HG02798 (cell line): Measurements from ENCODE around the gene TBC1D22A.
"Not testable (repeated sequence)": the region's sequence is repeated elsewhere in the genome, so short reads cannot be mapped to it uniquely, and the experiment has no call there.

Experiments used
- ATAC-seq: cut with Tn5 transposase; IDR thresholded peaks from one replicate; pipeline ENCODE4 v1.9.1; 2021; ENCODE audit warnings: mild to moderate bottlenecking; ENCODE audit not compliant: unreplicated experiment, poor library complexity

Gene TBC1D22A, protein sequence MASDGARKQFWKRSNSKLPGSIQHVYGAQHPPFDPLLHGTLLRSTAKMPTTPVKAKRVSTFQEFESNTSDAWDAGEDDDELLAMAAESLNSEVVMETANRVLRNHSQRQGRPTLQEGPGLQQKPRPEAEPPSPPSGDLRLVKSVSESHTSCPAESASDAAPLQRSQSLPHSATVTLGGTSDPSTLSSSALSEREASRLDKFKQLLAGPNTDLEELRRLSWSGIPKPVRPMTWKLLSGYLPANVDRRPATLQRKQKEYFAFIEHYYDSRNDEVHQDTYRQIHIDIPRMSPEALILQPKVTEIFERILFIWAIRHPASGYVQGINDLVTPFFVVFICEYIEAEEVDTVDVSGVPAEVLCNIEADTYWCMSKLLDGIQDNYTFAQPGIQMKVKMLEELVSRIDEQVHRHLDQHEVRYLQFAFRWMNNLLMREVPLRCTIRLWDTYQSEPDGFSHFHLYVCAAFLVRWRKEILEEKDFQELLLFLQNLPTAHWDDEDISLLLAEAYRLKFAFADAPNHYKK

DNA sequence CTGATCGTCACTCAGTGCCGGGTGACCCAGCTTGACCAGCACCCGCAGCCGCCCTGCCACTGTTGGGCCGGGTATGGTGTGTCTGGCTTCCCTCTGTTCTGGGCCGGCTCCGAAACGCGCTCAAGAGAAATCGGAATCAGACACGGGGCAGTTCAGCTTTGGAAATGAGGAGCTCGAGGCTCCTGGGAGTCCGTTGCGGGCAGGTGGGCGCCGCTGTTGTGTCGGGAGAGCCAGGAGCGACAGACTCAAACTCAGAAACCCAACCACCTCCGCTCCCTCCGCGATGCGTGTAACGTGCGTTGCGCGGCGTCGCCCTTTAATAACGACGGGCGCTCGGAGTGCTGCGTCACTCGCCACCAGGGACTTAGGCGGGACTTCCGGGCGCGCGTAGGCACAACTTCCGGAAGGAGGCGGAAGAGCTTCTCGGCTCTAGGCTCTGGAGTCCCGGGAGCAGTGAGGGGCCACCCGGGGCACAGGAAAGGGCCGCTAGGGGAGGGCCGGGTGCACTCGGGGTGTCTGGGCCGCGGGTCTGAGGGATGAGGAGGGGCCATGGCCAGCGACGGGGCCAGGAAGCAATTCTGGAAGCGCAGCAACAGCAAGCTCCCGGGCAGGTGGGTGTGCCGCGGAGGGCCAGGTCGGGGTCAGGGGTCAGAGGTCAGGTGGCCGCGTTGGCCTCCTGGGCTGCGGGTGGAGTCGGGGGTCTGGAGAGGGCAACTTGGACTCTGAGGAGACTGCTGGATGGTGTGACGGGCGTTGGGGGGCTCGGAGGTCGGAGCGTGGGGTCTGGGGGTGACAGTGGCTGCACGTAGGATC is at the start of gene TBC1D22A:
TSS of gene TBC1D22A (plus strand) at position 413 of the 813 bp plus-strand sequence. CDS start at position 550, 137 bp downstream.
- peak; percentile 80 for ATAC-seq

DNA sequence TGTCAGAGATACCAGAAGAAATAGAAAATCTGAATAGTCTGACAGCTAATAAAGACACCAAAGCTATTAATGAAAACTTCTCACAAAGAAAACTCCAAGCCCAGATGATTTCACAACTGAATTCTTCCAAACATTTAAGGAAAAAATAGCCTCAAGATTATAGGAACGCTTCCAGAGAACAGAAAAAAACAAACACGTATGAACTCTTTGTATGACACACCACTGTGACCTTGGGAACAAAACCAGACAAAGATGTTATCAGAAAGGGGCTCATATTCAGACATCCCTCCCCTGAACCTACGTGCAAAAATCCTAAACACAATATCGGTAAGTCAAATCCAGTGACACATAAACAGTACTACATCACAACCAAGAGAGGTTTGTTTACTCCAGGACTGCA is 47.9 kb upstream of the TBC1D22A start:
- ATAC-seq, result no peak

DNA sequence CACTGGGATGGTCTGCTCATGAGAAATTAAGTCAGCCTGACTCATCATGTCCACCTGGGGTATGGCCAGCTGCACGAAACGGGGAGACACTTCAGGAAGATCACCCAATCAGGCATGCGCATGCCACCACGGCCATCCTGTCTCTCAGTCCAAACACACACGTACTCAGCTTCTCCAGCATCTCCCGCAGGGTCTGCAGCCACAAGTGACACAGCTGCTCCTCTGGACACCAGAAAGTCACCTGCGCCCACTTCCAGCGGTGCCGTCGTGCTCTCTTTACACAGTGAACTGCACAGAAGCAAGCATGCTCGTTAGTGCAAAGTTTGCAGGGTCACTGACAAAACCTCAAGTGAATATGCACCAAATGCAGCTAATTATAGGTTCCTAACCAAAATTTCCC is 42.5 kb upstream of the TBC1D22A start:
- no peak for ATAC-seq

DNA sequence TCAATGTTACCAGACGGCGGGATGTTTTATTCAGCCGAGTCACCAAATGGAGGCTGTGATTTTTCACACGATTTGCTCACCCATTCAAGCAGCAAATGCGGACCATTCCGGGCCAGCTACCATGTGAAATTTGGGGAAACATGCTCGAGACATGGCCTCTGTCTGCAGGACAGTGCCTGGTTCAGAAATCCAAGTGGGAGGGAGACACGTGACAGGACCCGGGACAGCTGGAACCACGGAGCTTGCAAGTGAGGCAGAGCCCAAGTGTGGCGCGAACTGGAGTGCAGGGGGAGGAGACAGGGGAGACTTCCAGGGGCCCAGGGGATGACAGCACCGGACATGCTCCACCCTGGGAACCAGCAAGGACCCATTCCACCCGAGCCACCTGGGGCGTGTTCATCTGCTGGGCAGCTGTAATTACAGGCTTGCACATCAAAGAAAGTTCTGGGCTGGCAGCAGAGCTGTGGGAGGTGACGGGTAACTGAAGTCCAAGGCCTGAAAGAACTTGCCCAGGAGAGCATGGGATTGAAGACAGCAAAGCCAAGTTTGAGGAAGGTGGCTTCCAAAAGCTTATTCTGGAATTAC is 40.9 kb upstream of the TBC1D22A start:
- no peak for ATAC-seq

DNA sequence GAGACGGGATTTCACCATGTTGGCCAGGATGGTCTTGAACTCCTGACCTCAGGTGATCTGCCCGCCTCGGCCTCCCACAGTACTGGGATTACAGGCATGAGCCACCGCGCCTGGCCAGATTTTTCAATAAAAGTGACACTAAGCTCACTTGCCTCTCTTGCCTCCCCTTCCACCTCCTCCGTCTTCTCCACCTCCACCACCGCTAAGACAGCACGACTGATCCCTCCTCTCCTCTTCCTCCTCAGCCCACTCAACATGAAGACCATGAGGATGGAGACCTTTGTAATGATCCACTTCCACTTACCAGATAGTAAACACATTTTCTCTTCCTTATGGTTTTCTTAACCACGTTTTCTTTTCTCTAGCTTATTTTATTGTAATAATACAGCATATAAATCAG is 38.6 kb upstream of the TBC1D22A start:
- no peak for ATAC-seq

DNA sequence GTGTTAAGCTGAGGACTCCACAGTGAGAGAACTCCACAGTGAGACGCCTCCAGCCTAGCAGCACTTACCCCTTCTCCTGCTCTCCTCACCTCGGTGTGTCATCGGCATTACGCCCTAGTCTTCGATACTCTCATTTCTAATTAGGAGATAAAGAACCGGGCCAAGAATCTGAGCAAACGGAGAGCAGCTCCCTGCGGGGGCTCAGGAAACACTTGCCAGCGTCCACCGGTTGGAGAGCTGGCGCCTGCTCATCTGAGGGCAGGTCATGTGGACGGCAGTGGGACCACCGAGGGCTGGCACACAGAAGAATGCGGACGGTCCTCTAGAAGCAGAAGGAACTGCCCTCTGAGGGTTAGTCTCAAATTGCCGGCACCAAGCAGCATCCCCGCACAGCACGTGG is 37.4 kb upstream of the TBC1D22A start:
- ATAC-seq, result no peak

DNA sequence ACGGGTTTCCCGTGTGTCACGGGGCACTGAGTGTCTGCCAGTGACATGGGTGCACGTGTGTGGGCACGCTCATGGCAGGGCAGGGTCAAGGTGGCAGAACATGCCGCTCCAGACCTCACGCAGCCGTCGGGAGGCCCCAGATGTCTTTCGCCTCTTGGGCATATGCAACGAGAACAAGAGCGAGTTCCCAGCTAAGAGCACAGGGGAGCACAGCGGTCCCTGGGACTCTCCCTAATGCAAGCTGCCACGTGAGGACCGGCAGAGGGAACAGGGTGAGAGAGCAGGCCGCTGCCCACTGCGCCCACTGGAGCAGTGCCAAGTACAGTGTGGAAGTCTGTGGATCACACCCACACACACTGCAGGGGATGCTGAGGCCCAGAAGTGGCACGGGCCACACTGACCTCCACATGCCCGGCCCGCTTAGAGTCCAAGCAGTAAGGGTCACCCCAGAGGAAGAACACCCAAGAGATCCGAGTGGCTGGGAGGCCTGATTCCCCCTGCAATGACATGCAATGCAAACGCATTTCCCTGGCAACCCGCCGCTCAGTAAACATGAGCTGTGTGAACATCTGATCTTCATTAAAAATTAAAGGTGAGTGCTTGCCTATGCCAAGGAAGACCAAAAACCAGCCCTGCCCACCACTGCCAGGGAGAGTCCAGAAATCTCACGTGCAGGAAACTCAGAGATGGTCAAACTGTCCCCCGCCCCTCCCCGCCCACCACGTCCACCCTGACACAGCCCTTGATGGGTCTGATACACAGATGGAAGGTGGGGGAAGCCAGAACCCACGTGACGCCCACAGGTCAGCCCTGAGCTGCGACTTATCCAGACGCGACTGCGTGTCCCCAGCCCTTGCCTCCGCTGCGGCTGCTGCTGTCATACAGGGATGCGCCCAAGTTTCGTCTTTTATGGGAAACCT is 36.1 kb upstream of the TBC1D22A start:
- no peak for ATAC-seq

DNA sequence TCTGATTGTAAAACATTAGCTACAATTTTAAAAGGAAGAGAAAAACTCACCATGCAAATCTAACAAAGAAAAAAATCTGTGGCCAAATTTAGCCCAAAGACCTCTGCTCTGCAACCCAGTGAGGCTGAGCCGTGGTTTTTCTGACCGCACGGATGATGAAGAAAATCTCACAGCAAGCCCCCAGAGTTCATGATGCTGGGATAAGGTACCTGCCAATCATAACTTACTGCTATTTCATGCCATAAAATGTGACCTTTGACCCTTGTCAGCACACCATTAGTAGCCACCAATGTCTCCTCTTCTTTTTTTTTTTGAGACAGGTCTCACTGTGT is 35.5 kb upstream of the TBC1D22A start:
- no peak for ATAC-seq

DNA sequence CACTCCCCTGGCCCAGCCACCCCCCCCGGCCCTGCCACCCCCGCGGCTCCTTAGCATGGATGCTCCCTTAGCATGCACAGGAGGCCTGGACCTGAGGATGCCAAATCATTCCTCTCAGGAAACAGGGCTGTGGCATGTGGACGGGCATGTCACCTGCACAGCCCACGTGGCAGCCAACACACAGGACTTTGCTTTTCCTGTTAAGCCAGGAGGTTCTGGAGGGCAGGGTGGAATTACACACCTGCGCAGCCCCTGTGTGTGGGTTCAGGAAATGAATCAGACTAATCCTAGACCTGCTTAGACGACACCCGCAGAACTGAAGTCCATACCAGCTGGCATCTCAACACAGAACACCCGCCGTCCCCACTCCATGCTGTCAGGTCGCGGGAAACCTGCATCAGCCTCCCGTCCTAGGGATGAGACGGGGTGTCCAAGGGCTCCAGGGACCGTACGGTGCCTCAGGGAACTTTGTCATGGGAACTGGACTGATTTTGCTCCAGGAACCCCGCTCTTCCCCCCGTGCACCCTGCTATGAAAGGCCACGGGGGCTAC is 34.6 kb upstream of the TBC1D22A start:
- no peak for ATAC-seq

DNA sequence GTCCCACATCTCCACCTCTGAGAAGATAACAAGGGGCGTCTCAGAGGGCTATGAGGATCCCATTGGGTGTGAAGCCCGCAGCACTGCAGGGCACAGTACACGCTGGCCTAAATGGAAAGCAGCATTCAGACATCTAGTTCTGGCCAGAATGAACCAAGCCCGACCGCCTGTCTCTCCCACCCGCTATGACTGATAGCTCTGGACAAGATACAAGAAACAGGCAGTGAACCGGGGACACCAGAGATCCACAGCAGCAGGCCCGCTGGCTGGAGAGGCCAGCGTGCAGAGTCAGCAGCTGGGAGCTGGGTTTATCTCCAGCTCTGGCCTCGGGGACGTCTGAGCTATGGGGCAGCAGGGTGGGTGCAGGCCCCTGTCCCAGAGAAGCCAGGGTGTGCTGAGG is 34.0 kb upstream of the TBC1D22A start:
- ATAC-seq, result no peak

DNA sequence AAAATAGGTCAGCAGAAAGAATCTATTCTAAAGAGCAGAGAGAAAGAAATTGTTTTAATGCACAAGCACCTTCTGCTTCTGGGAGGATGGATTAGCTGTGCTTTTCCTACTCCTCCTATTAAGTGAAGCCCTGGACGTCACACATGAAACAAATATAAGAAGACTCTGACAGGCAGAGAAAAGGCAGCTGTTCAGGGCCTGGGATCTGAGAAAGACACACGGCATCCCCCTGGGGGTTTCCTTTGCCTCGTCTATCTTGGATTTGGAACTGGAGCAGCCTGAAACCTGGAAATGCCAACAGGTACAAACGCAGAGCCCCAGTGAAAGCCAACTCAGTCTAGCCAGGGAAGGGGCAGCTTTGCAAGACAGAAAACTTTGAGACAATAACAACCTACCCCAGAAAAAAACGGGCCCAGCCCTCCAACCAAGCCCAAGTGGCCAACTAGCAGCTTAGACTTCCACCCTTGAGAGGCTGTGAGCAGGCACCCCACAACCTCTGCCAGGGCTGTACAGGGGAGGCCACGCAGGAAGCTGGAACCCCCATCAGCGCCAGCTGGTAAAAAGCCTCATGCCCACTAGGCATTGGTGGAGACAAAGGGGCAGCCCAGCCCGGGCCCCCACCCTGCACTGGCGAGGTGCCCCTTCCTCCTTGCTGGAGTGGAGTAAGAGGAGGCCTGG is 31.7 kb upstream of the TBC1D22A start:
- no peak for ATAC-seq

DNA sequence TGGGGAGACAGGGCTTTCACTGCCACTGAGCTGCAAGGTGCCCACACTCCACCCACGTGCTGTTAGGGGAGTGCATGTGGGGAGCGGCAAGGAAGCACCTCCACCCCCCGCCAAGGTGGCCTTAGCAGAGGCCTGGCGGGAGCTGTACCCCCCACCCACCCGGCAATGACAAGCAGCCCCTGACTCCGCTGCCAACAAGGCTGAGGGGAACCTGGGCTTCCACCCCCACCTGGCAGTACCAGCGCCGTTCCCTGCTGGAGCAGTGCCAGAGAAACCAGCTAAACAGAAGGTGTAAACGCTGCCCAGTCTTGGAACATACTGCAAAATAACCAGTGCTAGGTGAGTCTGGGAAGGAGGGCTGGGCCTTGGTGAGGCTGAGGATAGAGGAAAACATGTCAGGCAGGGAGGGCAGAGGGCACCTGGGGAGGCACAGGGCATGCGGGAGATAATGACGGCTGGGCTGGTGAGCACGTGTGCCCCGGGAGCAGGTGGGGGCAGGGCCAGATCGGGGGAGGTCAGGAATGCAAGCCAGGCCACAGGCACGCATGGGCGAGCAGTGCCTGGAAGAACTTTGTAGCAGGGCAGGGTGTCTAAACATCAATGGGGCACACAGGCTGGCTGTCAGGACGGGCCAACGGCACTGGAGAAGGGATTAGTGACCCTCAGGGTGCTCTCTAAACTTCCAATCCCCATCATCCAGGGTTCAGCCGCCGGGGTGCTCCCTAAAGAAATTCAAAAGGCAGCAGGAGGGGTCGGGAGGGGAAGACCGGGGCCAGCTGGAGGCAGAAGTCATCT is 31.0 kb upstream of the TBC1D22A start:
- ATAC-seq, result no peak

DNA sequence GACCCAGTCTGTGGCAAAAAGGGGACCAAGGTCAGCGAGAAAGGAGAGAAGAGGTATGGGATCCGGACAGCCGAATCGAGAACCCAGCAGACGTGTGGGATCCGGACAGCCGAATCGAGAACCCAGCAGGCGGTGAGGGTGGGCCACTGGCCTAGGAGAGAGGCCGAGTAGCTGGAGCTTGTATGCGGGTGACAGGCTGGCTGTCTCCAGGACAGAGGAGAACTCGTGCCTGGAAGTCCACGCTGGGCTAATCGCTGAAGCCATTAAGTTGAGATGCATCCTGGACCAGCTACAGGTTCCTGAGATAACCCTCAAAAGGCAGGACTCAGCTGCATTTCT is 30.4 kb upstream of the TBC1D22A start:
- no peak for ATAC-seq

DNA sequence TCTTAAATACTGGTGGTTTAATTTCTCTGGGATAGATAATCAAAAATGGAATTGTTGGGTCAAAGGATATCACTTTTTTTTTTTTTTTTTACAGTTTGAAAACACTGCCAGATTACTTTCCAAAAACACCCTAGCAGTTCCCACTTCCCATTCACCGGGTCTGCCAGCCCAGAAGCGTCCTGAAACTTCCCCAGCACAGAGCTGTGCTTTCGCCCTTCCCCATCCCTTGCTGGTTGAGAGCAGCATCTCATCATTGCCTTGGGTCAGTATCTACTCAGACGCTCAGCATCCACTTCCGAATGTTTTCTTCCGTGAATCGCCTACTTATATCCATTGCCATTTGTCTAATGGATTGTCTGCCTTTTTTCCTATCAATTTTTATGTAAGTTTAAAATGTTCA is 29.9 kb upstream of the TBC1D22A start:
- ATAC-seq, result no peak

DNA sequence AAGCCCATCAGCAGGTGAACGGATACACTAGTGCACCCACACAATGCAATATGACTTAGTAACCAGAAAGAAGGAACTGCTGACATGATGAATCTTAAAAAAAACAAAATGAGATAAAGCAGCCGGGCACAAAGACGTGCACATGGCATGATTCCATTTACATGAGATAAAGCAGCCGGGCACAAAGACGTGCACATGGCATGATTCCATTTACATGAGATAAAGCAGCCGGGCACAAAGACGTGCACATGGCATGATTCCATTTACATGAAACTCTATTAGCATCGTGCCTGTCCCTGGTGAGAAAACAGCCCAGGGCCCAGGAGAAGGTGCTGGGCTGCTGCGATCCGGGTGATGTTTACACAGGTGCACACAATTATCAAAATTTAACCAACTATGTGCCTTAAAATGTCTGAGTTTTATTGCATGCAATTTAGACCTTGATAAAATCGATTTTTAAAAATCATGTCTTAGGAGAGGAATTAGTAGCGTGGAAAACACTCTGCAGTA is 28.2 kb upstream of the TBC1D22A start:
- ATAC-seq, result not testable (repeated sequence)

DNA sequence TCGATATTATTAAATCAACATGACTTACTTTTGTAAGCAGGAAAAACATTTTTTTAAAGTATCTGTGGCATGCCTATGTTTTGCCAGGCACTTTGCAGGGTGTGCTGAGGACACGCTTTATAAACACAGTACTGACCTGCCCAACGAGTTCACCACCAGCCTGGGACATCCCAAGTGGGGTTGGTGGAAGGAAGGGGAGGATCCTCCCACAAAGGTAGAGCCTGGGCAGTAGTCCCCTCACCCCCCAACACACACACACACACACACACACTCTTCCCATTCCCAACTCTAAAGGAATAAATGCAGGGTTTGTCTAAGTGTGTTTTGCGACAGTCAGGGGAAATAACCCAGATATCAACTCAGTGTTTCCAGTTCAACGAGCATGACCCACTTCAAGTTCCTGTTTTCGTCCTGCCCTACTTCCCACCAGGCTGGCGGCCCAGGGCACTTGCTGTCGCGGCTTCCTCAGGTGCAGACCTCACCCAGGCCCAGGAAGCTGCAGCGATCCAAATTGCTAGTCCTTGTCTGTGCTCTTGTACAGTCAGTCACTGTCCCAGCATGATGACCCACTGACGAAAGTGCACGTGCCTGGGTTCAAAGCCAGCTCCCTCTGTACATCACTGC is 27.5 kb upstream of the TBC1D22A start:
- ATAC-seq, result no peak

DNA sequence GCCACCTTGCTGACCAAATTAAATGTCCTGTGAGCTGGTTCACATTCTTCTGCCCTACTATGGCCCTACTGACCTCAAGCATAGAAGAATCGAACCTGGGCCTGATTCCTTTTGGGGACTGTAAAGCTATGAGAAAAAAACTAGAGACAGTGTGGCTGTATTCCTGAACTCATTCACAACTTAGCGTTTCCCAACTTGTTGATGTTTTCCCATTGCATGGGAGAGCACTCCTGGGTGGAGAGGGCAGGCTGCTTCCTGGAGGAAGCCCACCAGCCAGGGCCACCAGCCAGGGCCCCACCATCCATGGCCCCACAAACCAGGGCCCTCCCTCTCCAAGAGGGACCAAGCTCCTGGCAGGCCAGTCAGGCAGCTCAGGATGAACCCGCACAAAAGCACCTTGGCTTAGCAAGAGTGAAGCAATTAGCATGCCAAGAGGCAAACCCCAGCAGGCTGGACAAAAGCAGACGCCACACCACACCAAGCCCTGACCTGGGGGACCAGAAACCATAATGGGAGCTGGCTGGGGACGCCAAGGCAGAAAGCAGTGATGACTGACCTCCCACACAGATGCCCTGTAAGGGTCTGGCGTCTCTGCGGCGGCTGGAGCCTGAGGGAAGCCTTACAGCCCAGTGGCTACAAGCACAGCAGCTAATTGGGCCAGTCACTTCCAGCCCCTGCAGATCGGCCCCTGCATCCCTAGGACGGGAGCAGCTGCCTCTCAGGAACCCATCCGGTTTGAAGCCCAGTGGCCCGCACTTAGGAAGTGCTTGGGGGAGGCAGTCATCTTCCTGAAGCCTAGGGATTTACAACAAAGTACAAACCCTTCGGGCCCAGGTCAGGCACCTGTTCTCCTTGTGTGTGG is 26.5 kb upstream of the TBC1D22A start:
- no peak for ATAC-seq
